ENCODE data around the gene ADAMTS3. TPM values are rescaled to one million over a fixed set of nuclear protein-coding genes. Genes with fewer than 3 reads are reported as not detected.

Gene ADAMTS3
- total and polyA plus RNA-seq, 2 donors (not counting 3 experiments of a cell fraction or from before 2014, with no cell fraction given): 0.37 to 1.3 TPM

GRCh38 chr4:72587334-72587733 lies 18.3 kb upstream of the ADAMTS3 start:
- TF ChIP-seq CTCF (IDR thresholded peaks at IDR 0.05; ENCODE audit: extremely low read depth in 1 of 2, insufficient read depth in 1 of 2, low read depth in 1 of 2, low read length in 2 of 2) (no peak), FOS (IDR thresholded peaks at IDR 0.05; ENCODE audit: borderline replicate concordance, insufficient read depth, low read length) (no peak), POLR2AphosphoS5 (IDR thresholded peaks at IDR 0.05; ENCODE audit: insufficient read depth, low read depth, low read length) (no peak), MAX (IDR thresholded peaks at IDR 0.05; ENCODE audit: insufficient read depth, insufficient read length) (no peak)
- Histone ChIP-seq H3K9me3 (replicated peaks; ENCODE audit: control insufficient read depth, insufficient read depth, low read length) (no peaks in the 10 kb centered on the region), H3K36me3 (ENCODE audit: control insufficient read depth in 2 of 2, extremely low read depth in 1 of 2, insufficient read depth in 2 of 2, low read length in 2 of 2) (no peaks in the 10 kb centered on the region), H4K20me1 (replicated peaks; ENCODE audit: control insufficient read depth, extremely low read depth, insufficient read depth, low read length) (no peaks in the 10 kb centered on the region), H3K79me2 (ENCODE audit: control insufficient read depth, insufficient read depth, low read length) (no peaks in the 10 kb centered on the region), H3K4me1 (ENCODE audit: control insufficient read depth, extremely low read depth, insufficient read depth, low read length) (no peaks in the 10 kb centered on the region), H3K27me3 (ENCODE audit: control insufficient read depth in 2 of 2, insufficient read depth in 2 of 2, low read length in 2 of 2) (peaks cover 0 to 2% of the 10 kb centered on the region in 2 experiments), H3K9ac (replicated peaks; ENCODE audit: extremely low read depth, insufficient read depth, low read length) (no peak overlapping the region), H3K4me3 (replicated peaks in 1 of 3; ENCODE audit: insufficient read depth in 1 of 3, low read depth in 1 of 3, low read length in 3 of 3) (no peak overlapping the region), H2AFZ (ENCODE audit: low read depth, low read length) (no peak overlapping the region), H3K9me1 (replicated peaks; ENCODE audit: control insufficient read depth, extremely low read depth, insufficient read depth, low read length) (no peaks in the 10 kb centered on the region), H3K27ac (ENCODE audit: insufficient read depth, low read depth, low read length) (no peak overlapping the region), H3K4me2 (ENCODE audit: insufficient read depth, low read length) (no peak overlapping the region)
- FAIRE-seq (no peak), DNase-seq (ENCODE audit: low read depth, low spot score) (no peak)
- CTCF ChIA-PET: interaction anchor here (0.7 kb wide), 2 partner anchors 11 to 82 kb away, joined by 3 read pairs; no protein-coding TSS in a partner anchor
- no TSS peak for BruUV-seq (replicated peaks)
- dilution Hi-C loops (cut with MboI; ENCODE audit: extremely low pct_ligation_motif_present, low sequenced_read_pairs): no loop called here
- POLR2A ChIA-PET: no interaction called here
- intact Hi-C loops (cut with micrococcal nuclease): no loop called here

GRCh38 chr4:72582853-72583252 lies 13.8 kb upstream of the ADAMTS3 start:
- TF ChIP-seq GATA2 (IDR thresholded peaks at IDR 0.05; ENCODE audit: insufficient read depth, insufficient read length, low read depth, low read length): no peak
- TF ChIP-seq MAX (IDR thresholded peaks at IDR 0.05; ENCODE audit: insufficient read depth, insufficient read length): no peak
- no peak for TF ChIP-seq POLR2A (IDR thresholded peaks at IDR 0.05; ENCODE audit: low read depth, low read length)
- TF ChIP-seq MYC (IDR thresholded peaks at IDR 0.05; ENCODE audit: low read depth, low read length): no peak
- no peak for TF ChIP-seq CTCF (IDR thresholded peaks at IDR 0.05; ENCODE audit: extremely low read depth in 1 of 2, insufficient read depth in 1 of 2, low read depth in 1 of 2, low read length in 2 of 2)
- no peak for TF ChIP-seq FOS (IDR thresholded peaks at IDR 0.05; ENCODE audit: borderline replicate concordance, insufficient read depth, low read length)
- TF ChIP-seq EZH2 (IDR thresholded peaks at IDR 0.05; ENCODE audit: borderline replicate concordance, low read depth, low read length, severe bottlenecking): no peak
- TF ChIP-seq JUN (IDR thresholded peaks at IDR 0.05; ENCODE audit: borderline replicate concordance, insufficient read depth, insufficient read length, low read depth): no peak
- no peak for TF ChIP-seq POLR2AphosphoS5 (IDR thresholded peaks at IDR 0.05; ENCODE audit: insufficient read depth, low read depth, low read length)
- Histone ChIP-seq H3K27ac (ENCODE audit: insufficient read depth, low read depth, low read length) (no peak overlapping the region), H3K9me3 (replicated peaks; ENCODE audit: control insufficient read depth, insufficient read depth, low read length) (no peaks in the 10 kb centered on the region), H3K4me3 (replicated peaks in 1 of 3; ENCODE audit: insufficient read depth in 1 of 3, low read depth in 1 of 3, low read length in 3 of 3) (no peak overlapping the region), H3K36me3 (ENCODE audit: control insufficient read depth in 2 of 2, extremely low read depth in 1 of 2, insufficient read depth in 2 of 2, low read length in 2 of 2) (no peaks in the 10 kb centered on the region), H3K27me3 (ENCODE audit: control insufficient read depth in 2 of 2, insufficient read depth in 2 of 2, low read length in 2 of 2) (peaks cover 0 to 2% of the 10 kb centered on the region in 2 experiments), H3K9me1 (replicated peaks; ENCODE audit: control insufficient read depth, extremely low read depth, insufficient read depth, low read length) (no peaks in the 10 kb centered on the region), H2AFZ (ENCODE audit: low read depth, low read length) (no peak overlapping the region), H3K9ac (replicated peaks; ENCODE audit: extremely low read depth, insufficient read depth, low read length) (no peak overlapping the region), H4K20me1 (replicated peaks; ENCODE audit: control insufficient read depth, extremely low read depth, insufficient read depth, low read length) (no peaks in the 10 kb centered on the region), H3K4me2 (ENCODE audit: insufficient read depth, low read length) (no peak overlapping the region), H3K4me1 (ENCODE audit: control insufficient read depth, extremely low read depth, insufficient read depth, low read length) (no peaks in the 10 kb centered on the region), H3K79me2 (ENCODE audit: control insufficient read depth, insufficient read depth, low read length) (no peaks in the 10 kb centered on the region)
- intact Hi-C loops (cut with micrococcal nuclease): no loop called here
- ChIA-PET POLR2A (no interaction called here), CTCF (no interaction called here)
- dilution Hi-C loops (cut with MboI; ENCODE audit: extremely low pct_ligation_motif_present, low sequenced_read_pairs): no loop called here
- peak; percentile 58 for DNase-seq (ENCODE audit: low read depth, low spot score)
- BruUV-seq (replicated peaks): no TSS peak
- FAIRE-seq: no peak
